B cell (primary cell): ENCODE measurements around the gene TNFRSF6B. TPM values are rescaled to one million over a fixed set of nuclear protein-coding genes. Genes with fewer than 3 reads are reported as not detected.

Experiments
- ATAC-seq: fragments of 200-7000 bp; cut with Tn5 transposase; one replicate; pipeline ENCODE4 v1.10.0; 2021; ENCODE audit warnings: low read depth, mild to moderate bottlenecking, moderate number of reproducible peaks, moderate library complexity
- CTCF ChIA-PET: fragments of 350-600 bp; sonication (Branson Sonifier 250); formaldehyde crosslinking; loops from one replicate; lab custom pipeline; 2021; ENCODE audit warnings: antibody characterized with exemption, inconsistent platforms; lab: Charles Lee
- POLR2A ChIA-PET: fragments of 350-600 bp; sonication (Branson Sonifier 250); formaldehyde crosslinking; loops from one replicate; lab custom pipeline; 2021; ENCODE audit warnings: antibody characterized with exemption; lab: Charles Lee
- DNase-seq: peaks from one replicate; pipeline ENCODE4 v3.0.0; 2013
- H2AFZ ChIP-seq: 2 replicates; pipeline ENCODE4 v1.6.1; 2012; ENCODE audit warnings: mild to moderate bottlenecking, low read depth, low read length; ENCODE audit not compliant: insufficient read depth, poor library complexity, severe bottlenecking
- H3K27ac ChIP-seq, 2 donors: 1 replicate in 1 of 2; 2 replicates in 1 of 2; pipeline ENCODE4 v1.5.1; 2012 to 2013; ENCODE audit warnings: low read length in 2 of 2, mild to moderate bottlenecking in 2 of 2, moderate library complexity in 1 of 2
- H3K27me3 ChIP-seq, 4 experiments: fragments of 200-600 bp in 1 of 4; sonication (generic) in 1 of 4; replicated peaks in 1 of 4; 1 replicate in 2 of 4; 2 replicates in 2 of 4; pipeline versions ENCODE4 v1.6.1 to v1.7.0; 2013 to 2016; ENCODE audit warnings: low read length in 3 of 4, mild to moderate bottlenecking in 2 of 4, mixed read lengths in 1 of 4, moderate library complexity in 1 of 4; ENCODE audit not compliant: insufficient read depth in 4 of 4, control insufficient read depth in 3 of 4; ENCODE audit errors: control extremely low read depth in 1 of 4
- H3K36me3 ChIP-seq, 2 experiments: replicated peaks in 1 of 2; 1 replicate in 1 of 2; 2 replicates in 1 of 2; pipeline versions ENCODE4 v1.6.1 to v1.7.1; 2013; ENCODE audit warnings: low read length in 1 of 2; ENCODE audit not compliant: insufficient read depth in 2 of 2, control insufficient read depth in 1 of 2; ENCODE audit errors: control extremely low read depth in 1 of 2, extremely low read depth in 1 of 2
- H3K4me1 ChIP-seq, 2 donors: fragments of 200-600 bp in 1 of 2; sonication (generic) in 1 of 2; 1 replicate in 1 of 2; 2 replicates in 1 of 2; pipeline versions ENCODE4 v1.5.1 to v1.6.1; 2013 to 2017; ENCODE audit warnings: low read length in 2 of 2; ENCODE audit not compliant: control insufficient read depth in 2 of 2, insufficient read depth in 2 of 2
- H3K4me2 ChIP-seq: replicated peaks from 2 replicates; pipeline ENCODE3; 2012; ENCODE audit warnings: mild to moderate bottlenecking, low read depth, low read length; ENCODE audit not compliant: poor library complexity, severe bottlenecking
- H3K4me3 ChIP-seq, 5 experiments: fragments of 200-600 bp in 1 of 5; sonication (generic) in 1 of 5; 1 replicate in 3 of 5; 2 replicates in 2 of 5; pipeline versions ENCODE4 v1.5.1 to v1.7.0; 2011 to 2016; ENCODE audit warnings: low read length in 4 of 5, mild to moderate bottlenecking in 4 of 5, low read depth in 2 of 5, control low read depth in 1 of 5, moderate library complexity in 1 of 5; ENCODE audit not compliant: insufficient read depth in 1 of 5; ENCODE audit errors: control extremely low read depth in 1 of 5, extremely low read depth in 1 of 5
- H3K79me2 ChIP-seq: fragments of 200-600 bp; sonication (generic); one replicate; pipeline ENCODE4 v1.6.0; 2016; ENCODE audit warnings: low read length; ENCODE audit not compliant: control insufficient read depth, insufficient read depth
- H3K9ac ChIP-seq: fragments of 200-600 bp; sonication (generic); 2 replicates; pipeline ENCODE4 v1.6.1; 2017; ENCODE audit warnings: mild to moderate bottlenecking, low read length, moderate library complexity
- H3K9me3 ChIP-seq, 3 donors: one replicate each; pipeline versions ENCODE4 v1.6.1 to v1.7.1; 2013; ENCODE audit warnings: low read length in 2 of 3; ENCODE audit not compliant: control insufficient read depth in 2 of 3, insufficient read depth in 1 of 3; ENCODE audit errors: control extremely low read depth in 1 of 3
- H4K20me1 ChIP-seq: 2 replicates; pipeline ENCODE4 v1.6.0; 2012; ENCODE audit warnings: mild to moderate bottlenecking, low read length; ENCODE audit not compliant: insufficient read depth, control insufficient read depth, poor library complexity, severe bottlenecking
- H3K27ac Mint-ChIP-seq: one replicate; pipeline ENCODE4 v1.8.0; 2021; ENCODE audit warnings: mixed read lengths
- H3K27me3 Mint-ChIP-seq: one replicate; pipeline ENCODE4 v1.8.0; 2021; ENCODE audit warnings: mixed read lengths
- H3K4me1 Mint-ChIP-seq: one replicate; pipeline ENCODE4 v1.8.0; 2021; ENCODE audit warnings: mixed read lengths
- H3K4me3 Mint-ChIP-seq: one replicate; pipeline ENCODE4 v1.8.0; 2021; ENCODE audit warnings: mixed read lengths
- H3K9me3 Mint-ChIP-seq: one replicate; pipeline ENCODE4 v1.8.0; 2022; ENCODE audit warnings: mixed read lengths; ENCODE audit not compliant: insufficient read depth
- EZH2 ChIP-seq: IDR thresholded peaks from 2 replicates; pipeline ENCODE4 v1.6.1; 2012; ENCODE audit warnings: borderline replicate concordance, low read depth, mild to moderate bottlenecking, moderate library complexity, low read length; ENCODE audit not compliant: insufficient read depth, poor library complexity, severe bottlenecking
- WGBS: methylation state at CpG from one replicate; pipeline ENCODE4 v1.1.5; 2013; ENCODE audit warnings: missing lambda C conversion rate; ENCODE audit not compliant: insufficient coverage; 5-methylcytosine and 5-hydroxymethylcytosine counted together
- intact Hi-C: fragments of 100-400 bp; cut with micrococcal nuclease; formaldehyde crosslinking; loops from one replicate; pipeline ENCODE4 v1.10.0; 2022
- polyA plus RNA-seq: library from polyadenylated mRNA; depleted of rRNA; stranded (reverse); fragments of >200 nt; gene quantifications from 2 replicates; pipeline ENCODE4 v1.2.3, GENCODE V29; 2012
- total RNA-seq, 2 donors: library from RNA; stranded (reverse); fragments of 120-200 nt in 1 of 2; gene quantifications; 1 replicate in 1 of 2; 2 replicates in 1 of 2; pipeline versions ENCODE4 v1.2.3 to v1.2.4, GENCODE V29; 2013 to 2022
- TF ChIP-seq, protein P1 (sequence below): fragments of 200-600 bp; IDR thresholded peaks from one replicate; pipeline ENCODE4 v1.8.0; 2022; ENCODE audit warnings: antibody characterized with exemption, mild to moderate bottlenecking

TNFRSF6B gene
- total and polyA plus RNA-seq, 2 donors (not counting 1 experiment from before 2014, with no cell fraction given), result 6.7 TPM; not detected in 1

DNA sequence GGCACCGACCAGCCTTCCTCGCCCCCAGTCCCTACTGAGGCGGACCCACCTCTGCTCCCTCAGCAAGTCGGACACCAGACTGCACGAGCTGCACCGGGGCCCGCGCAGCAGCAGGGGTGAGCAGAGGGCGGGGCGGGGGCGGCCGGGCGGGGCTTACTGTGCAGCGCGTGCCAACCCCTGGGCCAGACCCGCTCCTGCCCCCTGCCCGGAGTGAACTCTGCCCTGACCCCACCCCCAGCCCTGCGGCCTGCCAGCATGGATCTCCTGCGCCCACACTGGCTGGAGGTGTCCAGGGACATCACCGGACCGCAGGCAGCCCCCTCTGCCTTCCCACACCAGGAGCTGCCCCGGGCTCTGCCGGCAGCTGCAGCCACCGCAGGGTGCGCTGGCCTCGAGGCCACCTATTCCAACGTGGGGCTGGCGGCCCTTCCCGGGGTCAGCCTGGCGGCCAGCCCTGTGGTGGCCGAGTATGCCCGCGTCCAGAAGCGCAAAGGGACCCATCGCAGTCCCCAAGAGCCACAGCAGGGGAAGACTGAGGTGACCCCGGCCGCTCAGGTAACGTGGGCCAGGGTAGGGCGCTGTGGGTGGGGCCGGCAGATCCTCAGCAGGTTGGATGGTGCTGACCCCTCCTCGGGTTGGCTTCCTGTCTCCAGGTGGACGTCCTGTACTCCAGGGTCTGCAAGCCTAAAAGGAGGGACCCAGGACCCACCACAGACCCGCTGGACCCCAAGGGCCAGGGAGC is 41.7 kb downstream of the TNFRSF6B start:
- 24% methylated on average over 43 of the region's 43 CpGs for WGBS
- TF ChIP-seq EZH2, result no peak
- TF ChIP-seq, protein P1, sequence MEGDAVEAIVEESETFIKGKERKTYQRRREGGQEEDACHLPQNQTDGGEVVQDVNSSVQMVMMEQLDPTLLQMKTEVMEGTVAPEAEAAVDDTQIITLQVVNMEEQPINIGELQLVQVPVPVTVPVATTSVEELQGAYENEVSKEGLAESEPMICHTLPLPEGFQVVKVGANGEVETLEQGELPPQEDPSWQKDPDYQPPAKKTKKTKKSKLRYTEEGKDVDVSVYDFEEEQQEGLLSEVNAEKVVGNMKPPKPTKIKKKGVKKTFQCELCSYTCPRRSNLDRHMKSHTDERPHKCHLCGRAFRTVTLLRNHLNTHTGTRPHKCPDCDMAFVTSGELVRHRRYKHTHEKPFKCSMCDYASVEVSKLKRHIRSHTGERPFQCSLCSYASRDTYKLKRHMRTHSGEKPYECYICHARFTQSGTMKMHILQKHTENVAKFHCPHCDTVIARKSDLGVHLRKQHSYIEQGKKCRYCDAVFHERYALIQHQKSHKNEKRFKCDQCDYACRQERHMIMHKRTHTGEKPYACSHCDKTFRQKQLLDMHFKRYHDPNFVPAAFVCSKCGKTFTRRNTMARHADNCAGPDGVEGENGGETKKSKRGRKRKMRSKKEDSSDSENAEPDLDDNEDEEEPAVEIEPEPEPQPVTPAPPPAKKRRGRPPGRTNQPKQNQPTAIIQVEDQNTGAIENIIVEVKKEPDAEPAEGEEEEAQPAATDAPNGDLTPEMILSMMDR, result no peak
- ChIA-PET POLR2A (interaction anchor here (0.6 to 2.5 kb wide), 5 partner anchors 28 to 80 kb away, joined by 3 to 20 read pairs (median 4); partner anchors contain the start of genes ARFRP1 and ZGPAT), CTCF (interaction anchor here (1.0 kb wide), 1 partner anchor 201 kb away, joined by 3 read pairs; the partner anchor contains the start of gene PTK6)
- Histone ChIP-seq H3K27me3 (no peaks in the 10 kb centered on the region), H3K4me3 (peak overlapping the region in 4 of 5 experiments; percentile 44 to 54 (median 48)), H3K79me2 (peaks cover 27% of the 10 kb centered on the region), H4K20me1 (peaks cover 42% of the 10 kb centered on the region), H3K9ac (peak overlapping the region; percentile 65), H3K9me3 (no peaks in the 10 kb centered on the region), H3K27ac (no peak overlapping the region), H3K4me2 (peak overlapping the region; percentile 93), H2AFZ (no peak overlapping the region), H3K4me1 (peaks cover 35 to 46% of the 10 kb centered on the region in 2 donors), H3K36me3 (peaks cover 0 to 24% of the 10 kb centered on the region in 2 experiments)
- H3K27ac Mint-ChIP-seq, result peak overlapping the region; percentile 53
- H3K27me3 Mint-ChIP-seq, result no peaks in the 10 kb centered on the region
- H3K4me1 Mint-ChIP-seq, result peaks cover 22% of the 10 kb centered on the region
- H3K9me3 Mint-ChIP-seq, result no peaks in the 10 kb centered on the region
- ATAC-seq (peak; percentile 11), DNase-seq (peak; percentile 63)
- intact Hi-C loops, result loop anchor here (2.0 to 5.0 kb wide), 2 partner anchors 79 to 201 kb away; partner anchors contain the start of genes PTK6 and RTEL1
- peak overlapping the region; percentile 80 for H3K4me3 Mint-ChIP-seq

DNA sequence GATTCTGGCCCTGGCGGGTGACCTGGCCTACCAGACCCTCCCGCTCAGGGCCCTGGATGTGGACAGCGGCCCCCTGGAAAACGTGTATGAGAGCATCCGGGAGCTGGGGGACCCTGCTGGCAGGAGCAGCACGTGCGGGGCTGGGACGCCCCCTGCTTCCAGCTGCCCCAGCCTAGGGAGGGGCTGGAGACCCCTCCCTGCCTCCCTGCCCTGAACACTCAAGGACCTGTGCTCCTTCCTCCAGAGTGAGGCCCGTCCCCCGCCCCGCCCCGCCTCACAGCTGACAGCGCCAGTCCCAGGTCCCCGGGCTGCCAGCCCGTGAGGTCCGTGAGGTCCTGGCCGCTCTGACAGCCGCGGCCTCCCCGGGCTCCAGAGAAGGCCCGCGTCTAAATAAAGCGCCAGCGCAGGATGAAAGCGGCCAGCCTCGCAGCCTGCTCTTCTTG is 42.3 kb downstream of the TNFRSF6B start:
- H3K27me3 Mint-ChIP-seq, result no peaks in the 10 kb centered on the region
- POLR2A ChIA-PET, result interaction anchor here (0.9 to 1.8 kb wide), 3 partner anchors 9 to 126 kb away, joined by 3 to 8 read pairs (median 3); partner anchors contain the start of genes ARFRP1, TPD52L2 and ZGPAT
- Histone ChIP-seq H3K9me3 (no peaks in the 10 kb centered on the region), H3K36me3 (peaks cover 0 to 21% of the 10 kb centered on the region in 2 experiments), H3K9ac (peak overlapping the region; percentile 48), H3K4me2 (peak overlapping the region; percentile 93), H3K27ac (no peak overlapping the region), H4K20me1 (peaks cover 36% of the 10 kb centered on the region), H2AFZ (no peak overlapping the region), H3K27me3 (no peaks in the 10 kb centered on the region), H3K79me2 (peaks cover 21% of the 10 kb centered on the region), H3K4me3 (peak overlapping the region in 2 of 5 experiments; percentile 45 to 46), H3K4me1 (peaks cover 35 to 46% of the 10 kb centered on the region in 2 donors)
- CTCF ChIA-PET, result interaction anchor here (1.0 kb wide), 1 partner anchor 201 kb away, joined by 3 read pairs; the partner anchor contains the start of gene PTK6
- 46% methylated on average over 26 of the region's 26 CpGs for WGBS
- ATAC-seq (no peak), DNase-seq (peak; percentile 61)
- peak overlapping the region; percentile 53 for H3K27ac Mint-ChIP-seq
- H3K9me3 Mint-ChIP-seq, result no peaks in the 10 kb centered on the region
- intact Hi-C loops, result loop anchor here (1.0 to 5.0 kb wide), 2 partner anchors 126 to 201 kb away; partner anchors contain the start of gene PTK6
- TF ChIP-seq EZH2, result no peak
- TF ChIP-seq, protein P1, result no peak
- H3K4me3 Mint-ChIP-seq, result peak overlapping the region; percentile 80
- H3K4me1 Mint-ChIP-seq, result peaks cover 22% of the 10 kb centered on the region
